ENCODE results near the gene SGCD.
A peak's percentile ranks its signal among the peaks of the same experiment; 100 is the strongest.

SGCD gene

DNA sequence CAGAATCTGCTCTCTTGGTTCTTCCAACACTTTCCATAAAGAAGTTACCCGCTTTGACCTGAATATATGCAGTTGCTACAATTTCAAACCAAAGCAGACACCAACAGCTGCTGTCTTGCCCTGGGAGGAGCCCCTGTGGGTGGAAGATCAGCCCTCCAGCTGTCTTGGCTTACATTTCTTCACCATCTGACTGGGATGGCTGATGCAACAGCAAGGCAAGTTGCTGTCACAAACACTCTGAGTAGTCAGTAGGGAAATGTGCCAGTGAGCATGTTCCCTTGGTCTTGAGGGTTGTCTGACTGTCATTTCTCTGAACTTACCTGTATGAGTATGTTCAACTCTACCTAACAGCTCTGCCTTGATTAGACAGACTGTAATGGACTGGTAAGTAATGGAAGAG is 152.9 kb downstream of the SGCD start:
- H3K36me3 ChIP-seq (ENCODE audit: control insufficient read depth, insufficient read depth, low read length, severe bottlenecking) = no peaks in the 10 kb centered on the region
- H3K9ac ChIP-seq (ENCODE audit: low read length) = peak overlapping the region; percentile 3
- no peaks in the 10 kb centered on the region for H3K9me3 ChIP-seq (ENCODE audit: control insufficient read depth, low read length)
- no peaks in the 10 kb centered on the region for H3K27me3 ChIP-seq (replicated peaks; ENCODE audit: control insufficient read depth, insufficient read depth, low read length)
- H3K4me1 ChIP-seq (ENCODE audit: control insufficient read depth, insufficient read depth, low read length) = peaks cover 61% of the 10 kb centered on the region
- DNase-seq (ENCODE audit: low read depth) = peak; percentile 89
- no peak overlapping the region for H3K4me3 ChIP-seq (ENCODE audit: low read length)

DNA sequence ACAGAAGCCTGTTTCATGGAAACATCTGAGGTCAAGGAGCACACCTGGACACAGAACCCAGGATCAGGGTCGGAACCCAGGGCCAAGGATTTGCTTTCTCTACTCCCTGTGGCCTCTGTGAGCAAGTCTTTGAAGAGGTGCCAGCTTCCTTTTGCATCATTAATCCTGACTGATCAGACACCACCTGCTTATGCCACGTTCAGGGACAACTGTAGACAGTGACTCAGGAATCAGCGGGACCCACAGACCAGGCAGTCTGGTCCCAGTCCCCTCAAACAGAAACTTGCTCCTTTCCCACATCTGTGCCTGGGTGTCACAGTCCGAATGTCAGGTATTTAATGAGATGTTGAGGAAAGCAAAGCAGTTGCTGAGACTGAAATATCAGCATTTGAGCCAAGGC is 154.8 kb downstream of the SGCD start:
- Histone ChIP-seq H3K9me3 (ENCODE audit: control insufficient read depth, low read length) (no peaks in the 10 kb centered on the region), H3K4me1 (ENCODE audit: control insufficient read depth, insufficient read depth, low read length) (peaks cover 43% of the 10 kb centered on the region), H3K27me3 (replicated peaks; ENCODE audit: control insufficient read depth, insufficient read depth, low read length) (no peaks in the 10 kb centered on the region), H3K36me3 (ENCODE audit: control insufficient read depth, insufficient read depth, low read length, severe bottlenecking) (no peaks in the 10 kb centered on the region), H3K4me3 (ENCODE audit: low read length) (no peak overlapping the region), H3K9ac (ENCODE audit: low read length) (no peak overlapping the region)
- DNase-seq (ENCODE audit: low read depth) = no peak

DNA sequence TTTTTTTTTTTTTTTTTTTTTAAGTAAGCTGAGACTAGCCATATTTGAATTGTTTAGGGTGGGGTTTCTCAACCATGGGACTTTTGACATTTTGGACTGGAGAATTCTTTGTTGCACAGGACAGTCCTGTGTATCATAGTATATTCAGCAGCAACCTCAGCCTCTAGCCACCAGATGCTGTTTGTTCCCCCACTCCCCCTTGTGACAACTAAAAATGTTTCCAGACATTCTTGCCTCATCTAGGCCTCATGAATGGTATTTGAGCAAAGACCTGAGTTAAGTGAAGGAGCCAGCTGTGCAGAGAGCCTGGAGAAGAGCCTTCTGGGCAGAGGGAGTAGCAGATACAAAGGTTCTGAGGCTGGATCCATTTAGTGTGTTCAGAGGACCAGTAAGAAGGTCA is 155.9 kb downstream of the SGCD start:
- Histone ChIP-seq H3K27me3 (replicated peaks; ENCODE audit: control insufficient read depth, insufficient read depth, low read length) (no peaks in the 10 kb centered on the region), H3K9ac (ENCODE audit: low read length) (no peak overlapping the region)

DNA sequence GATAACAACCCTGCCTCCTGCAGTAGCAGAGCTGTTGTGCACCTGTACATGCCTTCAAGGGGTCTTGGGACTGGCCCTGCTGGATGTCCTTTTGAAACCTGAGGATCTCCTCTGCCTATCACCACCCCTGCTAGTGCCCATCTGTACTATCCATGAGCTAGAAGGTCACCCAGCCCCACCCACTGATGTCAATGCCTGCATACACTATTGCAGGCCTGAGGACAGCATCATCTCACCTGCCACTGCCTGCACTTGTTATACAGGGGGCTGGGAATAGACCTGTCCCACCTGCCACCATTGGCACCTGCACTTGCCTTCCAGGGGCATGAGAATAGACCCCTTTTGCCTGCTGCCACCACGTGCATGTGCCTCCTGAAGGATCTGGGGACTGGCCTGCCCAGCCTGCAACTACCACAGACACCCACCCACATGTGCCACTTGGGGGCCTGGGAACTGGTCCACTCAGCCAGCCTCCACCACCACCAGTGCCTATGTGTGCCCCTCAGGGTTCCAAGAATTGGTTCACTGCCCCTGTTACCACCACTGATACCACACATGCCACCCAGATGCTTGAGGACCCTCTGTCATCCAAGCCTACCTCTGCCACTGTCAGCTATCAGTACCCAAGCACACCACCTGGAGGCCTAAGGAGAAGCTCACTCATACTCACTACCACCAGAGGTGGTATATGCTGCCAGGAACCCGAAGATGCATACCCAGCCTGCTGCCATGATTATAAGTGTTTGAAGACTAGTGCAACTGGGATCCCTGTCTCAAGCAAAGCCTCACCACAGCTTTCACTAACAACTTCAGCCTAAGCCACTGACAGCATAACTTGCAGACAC is 159.7 kb downstream of the SGCD start:
- Histone ChIP-seq H3K4me1 (ENCODE audit: control insufficient read depth, insufficient read depth, low read length) (peaks cover 12% of the 10 kb centered on the region), H3K27me3 (replicated peaks; ENCODE audit: control insufficient read depth, insufficient read depth, low read length) (no peaks in the 10 kb centered on the region), H3K36me3 (ENCODE audit: control insufficient read depth, insufficient read depth, low read length, severe bottlenecking) (no peaks in the 10 kb centered on the region), H3K9me3 (ENCODE audit: control insufficient read depth, low read length) (peaks cover 4% of the 10 kb centered on the region), H3K9ac (ENCODE audit: low read length) (no peak overlapping the region), H3K4me3 (ENCODE audit: low read length) (no peak overlapping the region)
- DNase-seq (ENCODE audit: low read depth) = no peak

More for the DNA sequence above, 155.9 kb downstream of the SGCD start:
- Histone ChIP-seq H3K9me3 (ENCODE audit: control insufficient read depth, low read length) (no peaks in the 10 kb centered on the region), H3K4me1 (ENCODE audit: control insufficient read depth, insufficient read depth, low read length) (peaks cover 32% of the 10 kb centered on the region), H3K36me3 (ENCODE audit: control insufficient read depth, insufficient read depth, low read length, severe bottlenecking) (no peaks in the 10 kb centered on the region), H3K4me3 (ENCODE audit: low read length) (no peak overlapping the region)
- peak; percentile 60 for DNase-seq (ENCODE audit: low read depth)

DNA sequence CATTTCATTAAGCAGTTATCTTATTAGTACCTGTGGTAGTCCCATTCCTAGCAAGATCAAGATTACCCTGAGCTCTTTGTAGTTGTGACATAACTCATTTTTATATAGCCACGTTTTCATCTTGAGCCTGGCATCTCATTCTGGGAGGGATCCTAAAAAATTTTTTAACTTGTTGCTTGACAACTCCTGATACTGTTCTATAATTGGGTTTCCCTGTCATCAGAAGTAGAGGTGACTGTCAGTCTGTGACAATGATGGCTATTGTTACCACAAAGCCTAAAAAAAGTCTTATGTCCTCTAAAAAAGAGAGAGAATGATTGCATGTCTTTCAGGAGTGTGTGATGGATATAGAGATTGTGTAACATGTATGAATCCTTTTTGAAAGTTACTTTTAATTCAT is 164.8 kb downstream of the SGCD start:
- Histone ChIP-seq H3K4me1 (ENCODE audit: control insufficient read depth, insufficient read depth, low read length) (no peaks in the 10 kb centered on the region), H3K36me3 (ENCODE audit: control insufficient read depth, insufficient read depth, low read length, severe bottlenecking) (no peaks in the 10 kb centered on the region), H3K4me3 (ENCODE audit: low read length) (no peak overlapping the region), H3K27me3 (replicated peaks; ENCODE audit: control insufficient read depth, insufficient read depth, low read length) (no peaks in the 10 kb centered on the region), H3K9ac (ENCODE audit: low read length) (no peak overlapping the region), H3K9me3 (ENCODE audit: control insufficient read depth, low read length) (peaks cover 4% of the 10 kb centered on the region)
- no peak for DNase-seq (ENCODE audit: low read depth)

DNA sequence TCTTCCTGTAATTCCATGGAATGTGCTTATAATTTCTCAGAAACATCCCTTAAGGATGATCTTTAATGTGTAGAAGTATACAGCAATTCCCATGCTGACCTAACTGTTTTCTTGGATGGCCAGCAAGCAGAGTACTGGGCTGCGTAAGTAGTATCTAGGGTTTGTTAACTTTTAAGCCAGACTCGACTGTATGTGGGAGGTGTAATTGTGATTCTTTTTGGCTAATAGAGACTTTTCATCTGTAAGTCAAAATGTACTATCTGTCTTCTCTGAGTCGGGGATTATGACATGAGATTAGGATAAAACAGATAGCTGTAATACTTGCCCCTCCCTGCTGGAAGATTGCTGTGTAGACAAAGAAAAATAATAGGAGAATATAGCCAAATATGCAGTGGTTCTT is 169.3 kb downstream of the SGCD start:
- DNase-seq (ENCODE audit: low read depth) = no peak

DNA sequence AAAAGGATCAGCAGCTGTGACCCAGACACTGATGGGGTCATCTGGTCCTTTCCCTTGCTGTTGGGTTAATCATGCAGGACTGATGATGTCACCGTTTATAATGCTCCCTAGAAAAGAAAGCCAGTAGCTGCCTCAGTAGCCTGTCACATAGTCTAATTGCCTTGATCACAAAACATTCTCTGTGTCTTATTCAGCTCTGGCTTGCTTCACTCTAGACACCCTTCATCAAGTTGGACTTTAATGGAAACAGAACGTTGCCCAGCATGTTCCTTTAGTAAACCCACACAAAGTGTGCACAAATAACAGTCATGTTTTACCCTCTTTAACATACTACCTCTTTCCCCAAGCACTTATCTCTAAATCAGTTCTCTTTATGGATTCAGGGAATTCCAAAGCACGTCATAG is 170.8 kb downstream of the SGCD start:
- Histone ChIP-seq H3K9ac (ENCODE audit: low read length) (no peak overlapping the region), H3K4me1 (ENCODE audit: control insufficient read depth, insufficient read depth, low read length) (no peaks in the 10 kb centered on the region), H3K36me3 (ENCODE audit: control insufficient read depth, insufficient read depth, low read length, severe bottlenecking) (no peaks in the 10 kb centered on the region), H3K27me3 (replicated peaks; ENCODE audit: control insufficient read depth, insufficient read depth, low read length) (no peaks in the 10 kb centered on the region), H3K9me3 (ENCODE audit: control insufficient read depth, low read length) (no peaks in the 10 kb centered on the region), H3K4me3 (ENCODE audit: low read length) (no peak overlapping the region)
- DNase-seq (ENCODE audit: low read depth) = no peak

More for the DNA sequence above, 169.3 kb downstream of the SGCD start:
- Histone ChIP-seq H3K4me1 (ENCODE audit: control insufficient read depth, insufficient read depth, low read length) (no peaks in the 10 kb centered on the region), H3K9ac (ENCODE audit: low read length) (no peak overlapping the region), H3K36me3 (ENCODE audit: control insufficient read depth, insufficient read depth, low read length, severe bottlenecking) (no peaks in the 10 kb centered on the region), H3K4me3 (ENCODE audit: low read length) (no peak overlapping the region), H3K27me3 (replicated peaks; ENCODE audit: control insufficient read depth, insufficient read depth, low read length) (no peaks in the 10 kb centered on the region), H3K9me3 (ENCODE audit: control insufficient read depth, low read length) (no peaks in the 10 kb centered on the region)

DNA sequence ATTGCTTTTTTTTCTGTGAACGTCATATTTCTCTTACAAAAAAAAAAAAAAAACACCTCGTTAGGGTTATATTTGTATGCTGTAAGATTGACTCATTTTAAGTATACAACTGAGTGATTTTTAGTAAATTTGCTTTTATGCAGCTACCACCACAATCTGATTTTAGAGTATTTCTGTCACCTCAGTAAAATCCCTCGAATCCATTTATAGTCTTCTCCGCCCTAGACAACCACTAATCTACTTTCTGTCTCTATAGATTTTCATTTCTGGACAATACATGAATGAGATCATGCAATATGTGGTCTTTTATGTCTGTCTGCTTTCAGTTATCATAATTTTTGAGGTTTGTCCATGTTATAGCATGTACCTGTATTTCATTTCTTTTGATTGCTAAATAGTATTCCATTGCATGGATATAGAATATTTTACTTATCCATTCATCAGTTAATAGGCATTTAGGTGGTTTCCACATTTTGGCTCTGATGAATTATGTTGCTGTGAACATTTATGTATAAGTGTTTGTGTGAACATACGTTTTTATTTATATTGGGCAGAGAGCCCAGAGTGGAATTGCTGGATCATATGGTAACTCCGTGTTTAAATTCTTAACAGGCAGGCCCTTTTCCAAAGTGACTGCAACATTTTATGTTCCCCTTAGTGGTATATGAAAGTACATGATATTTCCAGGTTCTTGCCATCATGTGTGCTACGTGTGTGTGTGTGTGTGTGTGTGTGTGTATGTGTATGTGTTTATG is 171.4 kb downstream of the SGCD start:
- Histone ChIP-seq H3K9me3 (ENCODE audit: control insufficient read depth, low read length) (no peaks in the 10 kb centered on the region), H3K4me1 (ENCODE audit: control insufficient read depth, insufficient read depth, low read length) (no peaks in the 10 kb centered on the region), H3K9ac (ENCODE audit: low read length) (no peak overlapping the region), H3K36me3 (ENCODE audit: control insufficient read depth, insufficient read depth, low read length, severe bottlenecking) (no peaks in the 10 kb centered on the region), H3K4me3 (ENCODE audit: low read length) (no peak overlapping the region), H3K27me3 (replicated peaks; ENCODE audit: control insufficient read depth, insufficient read depth, low read length) (no peaks in the 10 kb centered on the region)
- no peak for DNase-seq (ENCODE audit: low read depth)

DNA sequence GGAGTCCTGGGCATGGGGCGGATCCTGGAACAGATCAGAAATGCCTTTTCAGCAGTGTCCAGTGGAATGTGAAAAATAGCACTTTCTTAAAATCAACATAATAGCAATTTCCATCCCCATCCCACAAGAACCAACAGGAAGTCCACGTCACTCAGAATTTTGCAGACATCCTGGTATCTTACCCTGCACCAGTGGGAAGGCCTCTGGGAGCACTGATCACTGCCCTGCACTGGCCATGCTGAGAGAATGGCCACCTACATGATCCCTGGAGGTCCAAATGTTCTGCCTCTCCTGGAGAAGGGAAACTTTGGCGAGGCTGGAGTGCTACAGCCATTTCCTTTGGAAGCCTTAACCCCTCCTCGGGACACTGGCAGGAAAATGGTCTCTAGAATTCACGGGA is 173.8 kb downstream of the SGCD start:
- no peak for DNase-seq (ENCODE audit: low read depth)
- Histone ChIP-seq H3K9ac (ENCODE audit: low read length) (no peak overlapping the region), H3K27me3 (replicated peaks; ENCODE audit: control insufficient read depth, insufficient read depth, low read length) (no peaks in the 10 kb centered on the region), H3K9me3 (ENCODE audit: control insufficient read depth, low read length) (no peaks in the 10 kb centered on the region), H3K4me3 (ENCODE audit: low read length) (no peak overlapping the region), H3K36me3 (ENCODE audit: control insufficient read depth, insufficient read depth, low read length, severe bottlenecking) (no peaks in the 10 kb centered on the region), H3K4me1 (ENCODE audit: control insufficient read depth, insufficient read depth, low read length) (no peaks in the 10 kb centered on the region)

DNA sequence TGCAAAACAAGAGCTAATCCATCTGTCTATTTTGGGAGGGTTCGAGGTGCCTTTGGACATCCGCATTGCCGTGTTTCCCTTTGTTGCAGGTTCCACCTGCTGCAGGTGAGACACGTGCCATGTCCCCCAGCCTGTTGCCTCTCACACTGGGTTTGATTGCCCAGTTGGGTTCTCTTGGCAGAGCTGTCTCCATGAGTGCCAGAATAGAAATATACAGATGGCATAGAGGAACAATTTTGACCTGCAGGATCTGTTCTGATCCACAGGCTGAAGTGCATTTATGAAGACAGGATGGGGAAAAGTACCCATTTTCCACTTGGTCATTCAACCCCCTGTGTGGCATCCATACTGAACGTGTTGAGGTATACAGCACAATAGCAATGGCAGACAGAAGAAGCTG is 178.1 kb downstream of the SGCD start:
- DNase-seq (ENCODE audit: low read depth) = no peak
- H3K9me3 ChIP-seq (ENCODE audit: control insufficient read depth, low read length) = no peaks in the 10 kb centered on the region
- no peaks in the 10 kb centered on the region for H3K4me1 ChIP-seq (ENCODE audit: control insufficient read depth, insufficient read depth, low read length)
- H3K27me3 ChIP-seq (replicated peaks; ENCODE audit: control insufficient read depth, insufficient read depth, low read length) = no peaks in the 10 kb centered on the region
- no peaks in the 10 kb centered on the region for H3K36me3 ChIP-seq (ENCODE audit: control insufficient read depth, insufficient read depth, low read length, severe bottlenecking)
- H3K9ac ChIP-seq (ENCODE audit: low read length) = no peak overlapping the region
- no peak overlapping the region for H3K4me3 ChIP-seq (ENCODE audit: low read length)

DNA sequence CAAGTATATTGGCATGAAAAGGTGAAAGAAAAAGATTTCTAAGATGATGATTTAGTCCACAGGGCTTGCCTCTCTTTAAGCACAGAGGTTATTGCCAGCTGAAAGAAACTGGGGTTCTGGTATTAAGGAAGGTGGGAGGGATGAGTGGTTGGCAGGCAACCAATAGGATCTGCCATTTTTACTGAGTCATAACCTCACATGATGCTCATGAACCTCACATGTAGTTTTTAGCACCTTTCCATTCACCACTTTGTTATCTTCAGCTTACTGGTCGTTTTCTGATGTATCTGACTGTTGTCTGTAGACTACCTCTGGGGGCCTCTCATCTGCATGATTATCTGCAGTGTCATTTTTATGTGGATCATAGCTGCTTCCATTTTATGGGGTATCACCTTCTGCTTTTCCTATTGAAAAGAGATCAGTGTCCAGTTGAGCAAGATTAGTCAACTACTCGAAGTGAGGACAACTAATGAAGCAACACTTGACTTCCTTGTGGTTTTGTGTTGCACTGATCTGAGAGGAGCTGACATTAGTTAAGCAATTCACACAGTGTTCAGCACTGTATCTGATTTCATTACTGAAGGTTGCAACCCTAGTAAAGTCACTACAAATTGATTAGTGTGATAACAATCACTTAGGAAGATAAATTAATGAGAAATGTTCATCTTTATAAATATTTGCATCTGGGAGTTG is 186.3 kb downstream of the SGCD start:
- H3K36me3 ChIP-seq (ENCODE audit: control insufficient read depth, insufficient read depth, low read length, severe bottlenecking) = no peaks in the 10 kb centered on the region
- no peaks in the 10 kb centered on the region for H3K27me3 ChIP-seq (replicated peaks; ENCODE audit: control insufficient read depth, insufficient read depth, low read length)
- H3K4me1 ChIP-seq (ENCODE audit: control insufficient read depth, insufficient read depth, low read length) = peaks cover 4% of the 10 kb centered on the region
- no peak overlapping the region for H3K9ac ChIP-seq (ENCODE audit: low read length)
- no peaks in the 10 kb centered on the region for H3K9me3 ChIP-seq (ENCODE audit: control insufficient read depth, low read length)
- peak; percentile 7 for DNase-seq (ENCODE audit: low read depth)
- no peak overlapping the region for H3K4me3 ChIP-seq (ENCODE audit: low read length)

Measured in adipocyte (in vitro differentiated cells).